GM12801 (cell line): ENCODE measurements around the gene CCSER2.

Experiments used
- CTCF ChIP-seq: IDR thresholded peaks from one replicate; pipeline ENCODE4 v1.5.1; 2011; ENCODE audit warnings: control low read depth; ENCODE audit not compliant: insufficient read length; ENCODE audit errors: extremely low read depth

CCSER2 gene

GRCh38 chr10:84494849-84495180 lies 166.4 kb downstream of the CCSER2 start:
- TF ChIP-seq CTCF = no peak

- no peak for TF ChIP-seq CTCF
Observed at GRCh38 chr10:84497978-84498377, 169.6 kb downstream of the CCSER2 start.

GRCh38 chr10:84499846-84500245 lies 171.5 kb downstream of the CCSER2 start:
- TF ChIP-seq CTCF = no peak

- no peak for TF ChIP-seq CTCF
Observed at GRCh38 chr10:84510121-84510520, 181.7 kb downstream of the CCSER2 start.

GRCh38 chr10:84511106-84511505 lies 182.7 kb downstream of the CCSER2 start:
- TF ChIP-seq CTCF = no peak

GRCh38 chr10:84511709-84512285 lies 183.4 kb downstream of the CCSER2 start:
- no peak for TF ChIP-seq CTCF

GRCh38 chr10:84517554-84517953 lies 189.2 kb downstream of the CCSER2 start:
- no peak for TF ChIP-seq CTCF

- no peak for TF ChIP-seq CTCF
Observed at GRCh38 chr10:84519235-84519634, 190.8 kb downstream of the CCSER2 start.
